HCT116 (cell line): ENCODE measurements around the gene LHPP. TPM values are rescaled to one million over a fixed set of nuclear protein-coding genes. Genes with fewer than 3 reads are reported as not detected.

ENCODE experiments used
- ATAC-seq: fragments of 200-7000 bp; cut with Tn5 transposase; 2 replicates; pipeline ENCODE4 v1.9.1; 2020; ENCODE audit warnings: mild to moderate bottlenecking, moderate library complexity
- BruUV-seq: library from RNA; stranded (reverse); fragments of 400-500 nt; replicated peaks from 2 replicates; lab custom pipeline; 2021; lab: Mats Ljungman, UMichigan
- CTCF ChIA-PET: fragments of 300-600 bp; sonication (Branson Sonifier 250); formaldehyde crosslinking; loops from one replicate; lab custom pipeline; 2021; ENCODE audit warnings: antibody characterized with exemption; lab: Charles Lee
- POLR2A ChIA-PET: fragments of 300-600, 350-600 bp; sonication (Branson Sonifier 250); formaldehyde crosslinking; loops from one replicate; lab custom pipeline; 2021; ENCODE audit warnings: antibody characterized with exemption; lab: Charles Lee
- RAD21 ChIA-PET, 2 experiments: fragments of 300-600 bp; sonication (Branson Sonifier 250); formaldehyde crosslinking; loops; one replicate each; lab custom pipeline; 2023; ENCODE audit warnings: low total read pairs in 2 of 2; ENCODE audit not compliant: uncharacterized antibody in 2 of 2, unreplicated experiment in 2 of 2, low non-redundant PET in 1 of 2; lab: Charles Lee
- DNase-seq: peaks from one replicate; pipeline ENCODE4 v3.0.0-alpha.2; 2010; ENCODE audit warnings: low read depth, low spot score
- H2AFZ ChIP-seq: fragments of 200-600 bp; shearing (Covaris generic), sonication (generic); 2 replicates; pipeline ENCODE4 v1.6.1; 2017; ENCODE audit warnings: low read depth, mixed run types, mixed read lengths, antibody characterized with exemption, low read length; ENCODE audit not compliant: poor library complexity, severe bottlenecking
- H3K27ac ChIP-seq: 2 replicates; pipeline ENCODE4 v1.5.1; 2012; ENCODE audit warnings: low read depth, low read length
- H3K27me3 ChIP-seq: fragments of 200-600 bp; sonication (generic); 2 replicates; pipeline ENCODE4 v1.6.1; 2016; ENCODE audit warnings: mixed run types, low read length, mixed read lengths; ENCODE audit not compliant: insufficient read depth
- H3K36me3 ChIP-seq, 2 experiments: fragments of 200-500 bp in 1 of 2; fragments of 200-600 bp in 1 of 2; sonication (Bioruptor generic) in 1 of 2; sonication (generic) in 1 of 2; 2 replicates each; pipeline versions ENCODE4 v1.5.1 to v1.6.1; 2014 to 2016; ENCODE audit warnings: low read length in 2 of 2, inconsistent platforms in 1 of 2, mixed read lengths in 1 of 2, mixed run types in 1 of 2; ENCODE audit not compliant: insufficient read depth in 2 of 2, control insufficient read depth in 1 of 2
- H3K4me1 ChIP-seq, 2 experiments: fragments of 200-600 bp in 1 of 2; sonication (generic) in 1 of 2; 2 replicates each; pipeline versions ENCODE4 v1.5.1 to v1.6.1; 2012 to 2017; ENCODE audit warnings: low read length in 2 of 2, inconsistent platforms in 1 of 2, mild to moderate bottlenecking in 1 of 2, mixed read lengths in 1 of 2, mixed run types in 1 of 2, moderate library complexity in 1 of 2; ENCODE audit not compliant: insufficient read depth in 2 of 2, control insufficient read depth in 1 of 2
- H3K4me2 ChIP-seq: fragments of 200-600 bp; sonication (generic); 2 replicates; pipeline ENCODE4 v1.6.1; 2017; ENCODE audit warnings: mixed run types, low read length, mixed read lengths
- H3K4me3 ChIP-seq, 2 experiments: fragments of 200-600 bp in 1 of 2; sonication (generic) in 1 of 2; replicated peaks in 1 of 2; 2 replicates each; pipeline ENCODE4 v1.5.1; 2011 to 2016; ENCODE audit warnings: low read length in 2 of 2, control low read depth in 1 of 2, low read depth in 1 of 2, mild to moderate bottlenecking in 1 of 2, mixed read lengths in 1 of 2, mixed run types in 1 of 2
- H3K79me2 ChIP-seq: fragments of 200-600 bp; sonication (generic); 2 replicates; pipeline ENCODE4 v1.6.1; 2017; ENCODE audit warnings: mild to moderate bottlenecking, mixed run types, low read length, moderate library complexity, mixed read lengths; ENCODE audit not compliant: insufficient read depth
- H3K9ac ChIP-seq: fragments of 200-600 bp; sonication (generic); 2 replicates; pipeline ENCODE4 v1.6.1; 2016; ENCODE audit warnings: low read length, mixed read lengths
- H3K9me2 ChIP-seq: fragments of 200-600 bp; sonication (generic), shearing (Covaris generic); 2 replicates; pipeline ENCODE4 v1.6.1; 2017; ENCODE audit warnings: mixed run types, mild to moderate bottlenecking, moderate library complexity; ENCODE audit not compliant: insufficient read depth
- H3K9me3 ChIP-seq, 2 experiments: fragments of 200-500 bp in 1 of 2; fragments of 200-600 bp in 1 of 2; sonication (Bioruptor generic) in 1 of 2; sonication (generic) in 1 of 2; 2 replicates each; pipeline ENCODE4 v1.6.1; 2014 to 2017; ENCODE audit warnings: low read length in 2 of 2, mixed read lengths in 2 of 2, inconsistent platforms in 1 of 2, low read depth in 1 of 2, mild to moderate bottlenecking in 1 of 2, mixed run types in 1 of 2, moderate library complexity in 1 of 2; ENCODE audit not compliant: control insufficient read depth in 1 of 2, insufficient read depth in 1 of 2
- H4K20me1 ChIP-seq: fragments of 200-600 bp; sonication (generic), shearing (Covaris generic); 2 replicates; pipeline ENCODE4 v1.6.1; 2017; ENCODE audit warnings: mixed run types, mild to moderate bottlenecking, moderate library complexity; ENCODE audit not compliant: insufficient read depth
- CTCF ChIP-seq, 3 experiments: fragments of 200-600 bp in 1 of 3; sonication (generic) in 1 of 3; IDR thresholded peaks in 2 of 3; conservative IDR thresholded peaks in 1 of 3; 2 replicates each; pipeline ENCODE4 v1.5.1; 2012 to 2017; ENCODE audit warnings: low read depth in 2 of 3, low read length in 2 of 3, antibody characterized with exemption in 1 of 3, borderline replicate concordance in 1 of 3, control low read depth in 1 of 3, mild to moderate bottlenecking in 1 of 3, mixed read lengths in 1 of 3, mixed run types in 1 of 3, moderate library complexity in 1 of 3; ENCODE audit not compliant: insufficient read depth in 1 of 3
- EZH2phosphoT487 ChIP-seq: fragments of 200-600 bp; IDR thresholded peaks from 2 replicates; pipeline ENCODE4 v1.6.1; 2018; ENCODE audit warnings: antibody characterized with exemption, borderline replicate concordance
- REST ChIP-seq: IDR thresholded peaks from 2 replicates; pipeline ENCODE4 v1.6.1; 2012; ENCODE audit warnings: low read depth
- SRF ChIP-seq: IDR thresholded peaks from 2 replicates; pipeline ENCODE4 v1.6.1; 2012; ENCODE audit warnings: low read depth
- TCF7L2 ChIP-seq: IDR thresholded peaks from 2 replicates; pipeline ENCODE4 v1.7.0; 2011; ENCODE audit warnings: borderline replicate concordance, inconsistent platforms; ENCODE audit not compliant: insufficient read depth, insufficient read length; ENCODE audit errors: extremely low read depth
- intact Hi-C: fragments of 100-400 bp; cut with micrococcal nuclease; formaldehyde crosslinking; loops from 2 replicates; pipeline ENCODE4 v1.10.0; 2022
- total RNA-seq: library from RNA; stranded (reverse); gene quantifications from one replicate; pipeline ENCODE4 v1.2.1, GENCODE V29; 2021; ENCODE audit not compliant: unreplicated experiment

LHPP gene
- total RNA-seq, 1 experiment from 2014 or later, result 45.8 TPM

GRCh38 chr10:124645467-124646095 is 184.0 kb downstream of the LHPP start:
- no peak overlapping the region for H3K27ac ChIP-seq
- ChIA-PET CTCF (no interaction called here), POLR2A (no interaction called here), RAD21 (no interaction called here)
- H3K9me3 ChIP-seq, result no peaks in the 10 kb centered on the region
- no peaks in the 10 kb centered on the region for H3K79me2 ChIP-seq
- H3K9ac ChIP-seq, result no peak overlapping the region
- H3K4me2 ChIP-seq, result no peak overlapping the region
- no peaks in the 10 kb centered on the region for H3K27me3 ChIP-seq
- H3K4me3 ChIP-seq, result no peak overlapping the region
- no peaks in the 10 kb centered on the region for H4K20me1 ChIP-seq
- DNase-seq, result no peak
- ATAC-seq, result no peak
- BruUV-seq, result no TSS peak
- TF ChIP-seq TCF7L2 (no peak), EZH2phosphoT487 (no peak), SRF (no peak), REST (no peak), CTCF (IDR thresholded peaks at IDR 0.05 in 2 of 3, conservative IDR thresholded peaks at IDR 0.05 in 1 of 3; ENCODE audit: borderline replicate concordance in 1 of 3, insufficient read depth in 1 of 3, low read depth in 2 of 3, low read length in 2 of 3) (no peak)
- H3K4me1 ChIP-seq, result peaks cover 6 to 20% of the 10 kb centered on the region in 2 experiments; a peak in 3 of 4 replicates
- no peaks in the 10 kb centered on the region for H3K9me2 ChIP-seq
- no peaks in the 10 kb centered on the region for H3K36me3 ChIP-seq
- intact Hi-C loops, result loop anchor here (5.0 kb wide), 1 partner anchor 97 kb away; the partner anchor contains the start of gene FAM53B
- no peak overlapping the region for H2AFZ ChIP-seq
